Retinal pigment epithelial cell (primary cell): ENCODE results near the gene CCNJL.

ENCODE experiments used
- DNase-seq: peaks from one replicate; pipeline ENCODE4 v3.0.0-alpha.2; 2010; ENCODE audit warnings: low read depth
- H3K4me3 ChIP-seq: 2 replicates; pipeline ENCODE4 v1.5.1; 2011; ENCODE audit warnings: mild to moderate bottlenecking, low read length, control low read depth, moderate library complexity
- CTCF ChIP-seq: conservative IDR thresholded peaks from 2 replicates; pipeline ENCODE4 v1.5.1; 2011; ENCODE audit warnings: low read depth, low read length, control low read depth, inconsistent platforms

CCNJL gene

GRCh38 chr5:160305319-160305718, 7.0 kb downstream of the CCNJL start:
- no peak for TF ChIP-seq CTCF
- no peak overlapping the region for H3K4me3 ChIP-seq
- DNase-seq: no peak

DNA sequence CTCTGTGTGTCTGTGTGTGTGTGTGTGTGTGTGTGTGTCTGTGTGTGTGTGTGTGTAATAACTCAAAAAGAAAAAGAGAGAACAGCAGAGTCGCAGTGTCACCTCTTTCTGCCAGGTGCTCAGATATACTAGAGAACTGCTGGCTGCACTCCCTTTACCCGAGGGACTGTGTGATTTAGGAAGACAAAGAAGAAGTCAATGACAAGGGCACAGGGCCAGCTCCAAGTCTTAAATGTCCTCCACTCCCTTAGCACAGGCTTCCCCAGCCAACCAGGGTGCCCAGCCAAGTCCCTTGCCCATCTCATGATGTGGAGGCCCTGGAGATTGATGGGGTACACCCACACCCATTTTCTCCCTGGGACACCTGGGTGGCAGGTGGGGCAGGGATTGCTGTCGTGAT, 8.7 kb downstream of the CCNJL start:
- H3K4me3 ChIP-seq: no peak overlapping the region
- no peak for TF ChIP-seq CTCF
- no peak for DNase-seq

DNA sequence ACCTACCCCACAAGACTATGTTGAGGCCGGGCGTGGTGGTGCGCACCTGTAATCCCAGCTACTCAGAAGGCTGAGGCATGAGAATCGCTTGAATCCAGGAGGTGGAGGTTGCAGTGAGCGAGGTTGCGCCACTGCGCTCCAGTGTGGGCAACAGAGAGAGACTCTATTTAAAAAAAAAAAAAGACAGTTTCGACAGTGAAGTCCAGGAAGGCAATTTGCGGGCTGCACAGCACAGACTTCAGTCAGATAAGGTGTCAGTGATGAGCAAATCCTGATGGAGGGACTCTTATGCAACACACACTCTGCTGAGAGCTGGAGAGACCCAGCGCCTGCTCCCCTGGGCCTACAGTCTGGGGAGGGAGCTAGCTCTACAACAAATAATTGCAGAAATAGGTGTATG, 14.2 kb downstream of the CCNJL start:
- TF ChIP-seq CTCF: no peak
- H3K4me3 ChIP-seq: no peak overlapping the region
- DNase-seq: no peak

GRCh38 chr5:160297776-160298175, 14.6 kb downstream of the CCNJL start:
- H3K4me3 ChIP-seq: no peak overlapping the region
- TF ChIP-seq CTCF: no peak
- DNase-seq: no peak

- no peak overlapping the region for H3K4me3 ChIP-seq
- no peak for DNase-seq
- TF ChIP-seq CTCF: no peak
These were observed 15.4 kb downstream of the CCNJL start for GRCh38 chr5:160297004-160297403.

DNA sequence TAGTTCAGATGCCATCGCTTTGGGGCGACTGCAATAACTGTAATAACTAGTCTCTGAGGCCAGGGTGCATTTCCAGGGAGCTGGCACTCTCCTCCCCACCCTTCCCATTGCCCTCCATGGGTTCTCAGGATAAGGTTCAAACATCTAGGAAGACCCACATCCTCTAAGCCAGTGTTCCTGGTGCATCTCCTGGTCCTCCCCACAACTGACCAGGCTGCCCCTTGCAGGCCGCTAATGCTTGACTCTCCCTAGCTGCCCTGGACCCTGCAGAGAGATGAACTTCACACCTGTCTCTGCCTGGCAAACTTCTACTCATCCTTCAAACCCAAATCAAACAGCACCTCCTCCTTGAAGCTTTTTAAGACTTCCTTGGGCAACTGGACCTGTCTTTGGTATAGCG, 15.9 kb downstream of the CCNJL start:
- DNase-seq: no peak
- no peak for TF ChIP-seq CTCF
- H3K4me3 ChIP-seq: no peak overlapping the region

DNA sequence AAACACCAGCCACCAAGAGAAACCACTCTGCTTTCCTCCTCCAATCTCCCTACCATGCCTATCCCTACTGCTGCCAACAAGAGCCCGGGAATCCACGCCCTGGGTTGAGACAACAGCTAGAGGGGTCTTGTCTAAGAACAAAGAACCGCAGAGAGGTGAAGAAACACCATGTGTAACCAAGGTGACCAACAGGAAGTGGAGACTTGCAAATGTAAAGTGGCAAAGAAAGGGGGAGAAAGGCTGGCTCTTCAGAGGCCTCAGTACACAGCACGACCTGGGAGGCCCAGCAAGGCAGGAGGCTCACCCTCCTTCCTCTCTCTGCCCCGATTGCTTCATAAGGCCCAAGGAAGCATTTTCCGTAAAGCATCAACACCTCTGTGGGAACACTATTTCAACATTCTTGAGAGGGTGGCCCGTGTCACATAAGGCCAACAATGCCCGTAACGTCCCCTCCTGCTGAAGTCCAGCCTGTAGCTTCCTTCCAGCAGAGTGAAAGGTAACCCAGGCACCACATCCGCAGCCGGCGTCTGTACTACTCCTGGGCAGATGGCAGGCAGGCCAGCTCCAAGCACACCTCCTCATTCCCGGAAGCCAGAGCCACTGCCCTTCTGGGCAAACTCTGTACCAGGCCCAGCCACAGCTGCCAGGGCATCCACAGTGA, 18.3 kb downstream of the CCNJL start:
- TF ChIP-seq CTCF: no peak
- H3K4me3 ChIP-seq: no peak overlapping the region
- no peak for DNase-seq
